MM.1S (cell line): Measurements from ENCODE around the gene TMTC2.

ENCODE experiments used
- CTCF ChIP-seq: fragments of 300-600 bp; sonication (generic); IDR thresholded peaks from 2 replicates; pipeline ENCODE4 v1.5.1; 2016; ENCODE audit warnings: antibody characterized with exemption, low read length, mixed read lengths
- EZH2 ChIP-seq: fragments of 300-600 bp; sonication (generic); optimal IDR thresholded peaks from 2 replicates; pipeline ENCODE3; 2017; ENCODE audit warnings: low read depth, mild to moderate bottlenecking, antibody characterized with exemption, low read length, mixed read lengths

GRCh38 chr12:82952946-82953345, 266.2 kb downstream of the TMTC2 start:
- TF ChIP-seq EZH2 (no peak), CTCF (no peak)
